Cardiac muscle cell (in vitro differentiated cells and primary cell): ENCODE results near the gene EHBP1L1. TPM values are rescaled to one million over a fixed set of nuclear protein-coding genes. Genes with fewer than 3 reads are reported as not detected.

Experiments
- DNase-seq, 2 donors: peaks; one replicate each; pipeline versions ENCODE4 v3.0.0 to v3.0.0-alpha.2; 2010 to 2017; ENCODE audit warnings: low read depth in 1 of 2, low spot score in 1 of 2
- H3K27ac ChIP-seq: fragments of 200-600 bp; sonication (generic); 2 replicates; pipeline ENCODE4 v1.5.1; 2016
- H3K27me3 ChIP-seq: fragments of 200-600 bp; sonication (generic); 2 replicates; pipeline ENCODE4 v1.6.0; 2016; ENCODE audit warnings: control low read depth
- H3K36me3 ChIP-seq: fragments of 200-600 bp; sonication (generic); 2 replicates; pipeline ENCODE4 v1.5.1; 2016; ENCODE audit warnings: control low read depth
- H3K4me1 ChIP-seq: fragments of 200-600 bp; sonication (generic); 2 replicates; pipeline ENCODE4 v1.8.1; 2017; ENCODE audit warnings: low read depth, mild to moderate bottlenecking, mixed run types
- H3K4me3 ChIP-seq: fragments of 200-600 bp; sonication (generic); 2 replicates; pipeline ENCODE4 v1.5.1; 2016; ENCODE audit warnings: mild to moderate bottlenecking
- H3K9me3 ChIP-seq: fragments of 200-600 bp; sonication (generic); 2 replicates; pipeline ENCODE4 v1.5.1; 2017; ENCODE audit warnings: low read depth, mild to moderate bottlenecking, control low read depth
- polyA plus RNA-seq: library from polyadenylated mRNA; unstranded; fragments of >200 nt; fragmentation: Nextera tagmentation; extraction: Ambion mirVana; gene quantifications from 2 replicates; pipeline ENCODE4 v1.2.1, GENCODE V29; 2016
- total RNA-seq: library from RNA; depleted of rRNA; stranded (reverse); fragments of >200 nt; gene quantifications from 2 replicates; pipeline ENCODE4 v1.2.3, GENCODE V29; 2016
- TF ChIP-seq, protein P1 (sequence below): IDR thresholded peaks from 2 replicates; pipeline ENCODE4 v1.5.1; 2012; ENCODE audit warnings: low read depth, mild to moderate bottlenecking, low read length

The EHBP1L1 gene
- total and polyA plus RNA-seq, 2 experiments from 2014 or later = 14.2 to 50.5 TPM

DNA sequence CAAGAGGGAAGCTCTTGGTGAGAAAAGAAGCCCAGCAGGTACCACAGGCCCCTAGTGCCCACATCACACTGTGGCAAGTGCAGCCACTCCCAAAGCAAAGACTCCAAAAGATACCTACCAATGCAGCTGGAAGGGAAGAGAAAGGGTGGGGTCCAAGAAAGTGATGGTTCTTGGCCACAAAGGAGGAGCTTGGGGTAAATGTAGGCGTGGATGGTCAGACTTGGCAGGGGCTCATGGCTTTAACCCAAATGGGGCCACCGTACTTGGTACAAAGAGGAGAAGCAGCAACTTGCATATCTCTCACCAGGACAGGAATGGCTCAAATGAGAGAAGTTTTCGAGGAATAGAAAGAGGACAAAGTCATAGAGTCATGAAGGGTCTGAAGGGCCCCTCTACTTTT is 33.4 kb downstream of the EHBP1L1 start:
- peaks cover 8% of the 10 kb centered on the region for H3K36me3 ChIP-seq

DNA sequence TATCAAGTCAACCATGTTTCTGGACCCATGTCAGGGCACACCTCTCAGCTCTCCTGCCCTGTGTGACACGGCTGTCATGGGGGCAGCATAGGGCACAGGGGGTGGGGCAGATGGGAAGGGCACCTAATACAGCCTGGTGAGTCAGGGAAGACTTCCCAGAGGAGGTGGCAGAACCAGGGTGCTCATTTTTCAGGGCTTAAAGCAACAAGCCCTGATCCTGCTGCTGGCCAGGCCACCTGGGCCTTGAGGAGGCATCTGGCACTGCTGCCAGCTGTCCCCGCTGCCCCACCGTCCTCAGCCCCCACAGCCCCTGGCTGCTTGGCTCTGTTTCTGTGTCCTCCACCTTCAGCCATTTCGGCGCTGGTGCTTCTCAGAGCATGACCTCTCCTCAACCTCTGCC is 33.8 kb downstream of the EHBP1L1 start:
- TF ChIP-seq, protein P1, sequence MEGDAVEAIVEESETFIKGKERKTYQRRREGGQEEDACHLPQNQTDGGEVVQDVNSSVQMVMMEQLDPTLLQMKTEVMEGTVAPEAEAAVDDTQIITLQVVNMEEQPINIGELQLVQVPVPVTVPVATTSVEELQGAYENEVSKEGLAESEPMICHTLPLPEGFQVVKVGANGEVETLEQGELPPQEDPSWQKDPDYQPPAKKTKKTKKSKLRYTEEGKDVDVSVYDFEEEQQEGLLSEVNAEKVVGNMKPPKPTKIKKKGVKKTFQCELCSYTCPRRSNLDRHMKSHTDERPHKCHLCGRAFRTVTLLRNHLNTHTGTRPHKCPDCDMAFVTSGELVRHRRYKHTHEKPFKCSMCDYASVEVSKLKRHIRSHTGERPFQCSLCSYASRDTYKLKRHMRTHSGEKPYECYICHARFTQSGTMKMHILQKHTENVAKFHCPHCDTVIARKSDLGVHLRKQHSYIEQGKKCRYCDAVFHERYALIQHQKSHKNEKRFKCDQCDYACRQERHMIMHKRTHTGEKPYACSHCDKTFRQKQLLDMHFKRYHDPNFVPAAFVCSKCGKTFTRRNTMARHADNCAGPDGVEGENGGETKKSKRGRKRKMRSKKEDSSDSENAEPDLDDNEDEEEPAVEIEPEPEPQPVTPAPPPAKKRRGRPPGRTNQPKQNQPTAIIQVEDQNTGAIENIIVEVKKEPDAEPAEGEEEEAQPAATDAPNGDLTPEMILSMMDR = no peak
- H3K4me1 ChIP-seq = peaks cover 10% of the 10 kb centered on the region
- peaks cover 8% of the 10 kb centered on the region for H3K36me3 ChIP-seq

More for the DNA sequence above, 33.4 kb downstream of the EHBP1L1 start:
- DNase-seq = peak in 1 of 2 donors; percentile 26
- no peaks in the 10 kb centered on the region for H3K27me3 ChIP-seq
- TF ChIP-seq, protein P1 = no peak
- H3K4me1 ChIP-seq = peaks cover 10% of the 10 kb centered on the region
- H3K4me3 ChIP-seq = no peak overlapping the region
- no peak overlapping the region for H3K27ac ChIP-seq
- no peaks in the 10 kb centered on the region for H3K9me3 ChIP-seq

DNA sequence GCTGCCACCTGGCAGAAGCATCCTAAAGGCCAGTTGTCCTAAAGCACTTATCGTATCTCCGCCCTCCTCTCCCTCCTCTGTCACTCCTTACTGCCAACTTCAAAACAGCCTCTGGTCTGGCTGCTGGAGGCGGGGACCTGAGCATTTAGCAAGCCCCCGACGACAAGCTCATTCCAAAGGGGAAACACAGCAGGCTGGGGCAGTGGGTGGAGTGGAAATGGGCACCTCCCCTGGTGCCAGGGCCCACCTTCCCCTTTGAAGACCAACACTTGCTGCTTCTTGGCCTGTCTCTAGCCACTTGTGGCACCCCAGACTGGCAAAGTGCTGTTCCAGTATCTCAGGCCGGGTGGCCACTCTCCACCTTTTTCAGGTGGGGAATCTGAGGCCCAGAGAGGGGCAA is 34.6 kb downstream of the EHBP1L1 start:
- Histone ChIP-seq H3K9me3 (no peaks in the 10 kb centered on the region), H3K36me3 (peaks cover 3% of the 10 kb centered on the region), H3K4me3 (no peak overlapping the region), H3K27ac (no peak overlapping the region), H3K4me1 (peaks cover 10% of the 10 kb centered on the region), H3K27me3 (no peaks in the 10 kb centered on the region)
- DNase-seq = no peak
- TF ChIP-seq, protein P1 = no peak

More for the DNA sequence above, 33.8 kb downstream of the EHBP1L1 start:
- Histone ChIP-seq H3K9me3 (no peaks in the 10 kb centered on the region), H3K27ac (no peak overlapping the region), H3K4me3 (no peak overlapping the region), H3K27me3 (no peaks in the 10 kb centered on the region)
- DNase-seq = no peak

GRCh38 chr11:65611028-65611757 is 35.3 kb downstream of the EHBP1L1 start:
- H3K4me1 ChIP-seq = peaks cover 10% of the 10 kb centered on the region
- peak in 1 of 2 donors; percentile 54 for DNase-seq
- no peak overlapping the region for H3K27ac ChIP-seq
- no peaks in the 10 kb centered on the region for H3K27me3 ChIP-seq
- H3K36me3 ChIP-seq = no peaks in the 10 kb centered on the region
- no peak overlapping the region for H3K4me3 ChIP-seq
- TF ChIP-seq, protein P1 = no peak
- no peaks in the 10 kb centered on the region for H3K9me3 ChIP-seq

DNA sequence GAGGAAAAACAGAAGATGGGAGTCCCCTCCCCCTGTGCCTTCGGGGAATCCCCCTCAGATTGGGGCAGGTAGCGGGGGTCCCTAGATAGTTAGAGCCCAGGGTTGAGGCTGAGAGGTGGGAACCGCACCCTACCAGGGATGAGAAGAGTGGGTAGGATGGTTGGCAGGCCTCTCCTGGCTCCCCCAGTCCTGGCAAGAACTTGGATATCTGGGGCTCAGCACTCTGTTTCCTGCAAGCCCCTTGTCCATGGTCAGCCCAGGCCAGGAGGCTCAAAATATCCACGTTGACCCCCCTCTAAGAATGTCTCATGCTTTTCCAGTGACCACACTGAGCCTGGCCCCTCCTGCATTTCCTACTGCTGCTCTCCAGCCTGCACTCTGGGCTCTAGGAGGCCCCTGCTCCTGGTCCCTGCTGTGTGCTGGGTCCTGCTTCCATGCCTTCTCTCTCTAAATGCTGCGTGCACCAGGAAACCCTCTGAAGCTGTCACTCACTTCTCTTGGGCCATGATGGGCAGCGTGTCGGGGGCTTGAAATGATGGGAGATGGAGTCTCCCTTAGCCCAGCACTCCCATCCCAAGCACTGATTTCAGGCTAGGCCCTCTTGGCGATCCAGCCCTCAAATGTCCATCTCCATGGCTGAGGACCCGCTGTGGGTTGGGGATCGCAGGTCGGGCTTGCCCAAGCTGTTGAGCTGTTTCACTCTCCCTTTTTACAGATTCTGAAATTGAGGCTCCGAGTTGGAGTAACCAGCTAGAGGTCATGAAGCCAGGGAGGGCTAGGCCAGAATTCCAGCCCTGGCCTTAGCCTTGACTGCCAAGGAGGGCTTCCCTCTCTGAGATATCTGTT is 36.1 kb downstream of the EHBP1L1 start:
- H3K4me1 ChIP-seq = peaks cover 12% of the 10 kb centered on the region
- no peaks in the 10 kb centered on the region for H3K9me3 ChIP-seq
- TF ChIP-seq, protein P1 = no peak
- no peak overlapping the region for H3K4me3 ChIP-seq
- H3K36me3 ChIP-seq = no peaks in the 10 kb centered on the region
- H3K27me3 ChIP-seq = no peaks in the 10 kb centered on the region
- no peak overlapping the region for H3K27ac ChIP-seq
- peak in 1 of 2 donors; percentile 43 for DNase-seq
